NCI-H1105 treated with DMSO at 0.1 percent for 48 hours (cell line): ENCODE results near the gene CAPN9.

Experiments
- DNase-seq: peaks from one replicate; lab custom pipeline; 2025; lab: John Stamatoyannopoulos, UW

Gene CAPN9

DNA sequence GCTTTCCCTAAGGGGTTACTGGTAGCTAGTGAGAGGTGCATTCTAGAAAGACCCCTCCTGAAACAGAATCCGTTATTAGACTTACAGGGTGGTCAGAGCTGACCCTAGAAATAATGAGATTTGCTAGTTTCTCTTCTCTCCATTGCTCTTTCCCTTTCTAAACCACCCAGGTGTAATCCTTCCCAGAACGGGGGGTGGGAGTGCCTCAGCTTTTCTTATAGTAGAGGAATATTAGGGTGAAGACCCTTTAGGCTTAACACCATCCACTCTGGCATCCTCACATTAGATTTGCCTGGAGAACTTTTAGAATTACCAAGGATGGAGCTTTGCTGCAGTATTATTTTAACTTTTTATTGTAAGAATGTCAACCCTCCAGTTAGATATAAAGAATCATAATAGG is 49.4 kb downstream of the CAPN9 start:
- no peak for DNase-seq

DNA sequence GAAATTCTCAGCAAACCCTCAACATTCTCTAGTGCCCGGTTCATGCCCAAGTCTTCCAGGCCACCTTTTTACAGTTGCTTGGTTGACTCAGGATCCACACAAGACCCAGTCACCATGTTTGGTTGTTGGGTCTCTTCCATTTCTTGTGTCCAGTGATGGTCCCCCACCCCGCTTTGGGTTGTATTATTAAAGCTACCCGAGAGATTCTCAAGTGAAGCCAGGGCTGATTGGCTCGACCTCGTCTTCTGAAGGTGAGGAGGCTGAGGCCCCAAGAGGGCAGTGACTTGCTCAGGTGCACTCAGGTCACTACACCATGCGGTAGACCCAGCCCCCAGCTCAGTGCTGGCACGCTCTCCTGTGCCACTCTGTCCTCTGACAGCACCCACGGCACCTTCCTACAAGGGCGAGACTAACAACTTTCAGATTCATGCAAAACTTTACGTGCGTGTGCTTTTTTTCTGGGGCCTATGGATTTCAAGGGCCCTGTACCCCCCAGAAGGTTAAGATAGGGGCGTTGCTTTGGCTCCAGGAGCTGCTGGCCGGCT is 50.3 kb downstream of the CAPN9 start:
- no peak for DNase-seq

DNA sequence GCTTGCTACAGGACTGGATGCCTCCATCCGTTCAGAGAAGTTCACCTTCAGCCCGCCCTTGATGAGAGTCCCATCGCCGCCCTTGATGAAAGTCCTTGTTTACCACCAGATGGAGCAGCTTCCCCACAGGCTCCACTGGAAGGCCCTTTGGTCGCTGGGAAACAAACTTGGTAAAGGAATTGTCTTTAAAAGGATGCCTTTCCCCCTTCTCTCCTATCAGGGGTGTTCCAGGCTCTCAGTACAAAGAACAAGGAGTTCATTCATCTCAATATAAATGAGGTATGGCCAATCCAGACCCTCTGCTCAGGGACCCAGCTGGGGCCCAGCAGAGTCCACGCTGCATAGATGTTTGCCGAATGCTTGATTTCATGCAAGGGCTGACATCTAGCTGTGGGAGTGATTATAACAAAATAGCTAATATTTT is 50.8 kb downstream of the CAPN9 start:
- DNase-seq = no peak

DNA sequence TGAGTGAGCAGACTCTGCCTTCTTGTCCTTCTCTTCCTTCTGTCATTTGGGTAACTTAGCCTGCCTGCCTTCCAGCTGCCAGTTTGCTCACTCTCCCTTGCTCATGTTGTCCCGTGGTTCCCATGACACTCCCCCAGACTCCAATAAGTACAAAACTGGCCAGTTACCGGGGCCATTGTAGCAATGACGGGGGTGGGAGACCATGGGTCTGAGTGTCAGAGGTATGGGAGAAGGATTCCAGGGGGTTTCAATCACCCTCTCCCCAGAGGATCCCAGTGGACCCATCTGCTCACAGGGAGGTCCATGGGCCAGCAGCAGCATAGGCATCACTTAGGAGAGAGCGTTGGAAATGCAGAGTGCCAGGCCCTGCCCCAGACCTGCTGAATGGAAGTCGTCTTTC is 51.3 kb downstream of the CAPN9 start:
- no peak for DNase-seq

DNA sequence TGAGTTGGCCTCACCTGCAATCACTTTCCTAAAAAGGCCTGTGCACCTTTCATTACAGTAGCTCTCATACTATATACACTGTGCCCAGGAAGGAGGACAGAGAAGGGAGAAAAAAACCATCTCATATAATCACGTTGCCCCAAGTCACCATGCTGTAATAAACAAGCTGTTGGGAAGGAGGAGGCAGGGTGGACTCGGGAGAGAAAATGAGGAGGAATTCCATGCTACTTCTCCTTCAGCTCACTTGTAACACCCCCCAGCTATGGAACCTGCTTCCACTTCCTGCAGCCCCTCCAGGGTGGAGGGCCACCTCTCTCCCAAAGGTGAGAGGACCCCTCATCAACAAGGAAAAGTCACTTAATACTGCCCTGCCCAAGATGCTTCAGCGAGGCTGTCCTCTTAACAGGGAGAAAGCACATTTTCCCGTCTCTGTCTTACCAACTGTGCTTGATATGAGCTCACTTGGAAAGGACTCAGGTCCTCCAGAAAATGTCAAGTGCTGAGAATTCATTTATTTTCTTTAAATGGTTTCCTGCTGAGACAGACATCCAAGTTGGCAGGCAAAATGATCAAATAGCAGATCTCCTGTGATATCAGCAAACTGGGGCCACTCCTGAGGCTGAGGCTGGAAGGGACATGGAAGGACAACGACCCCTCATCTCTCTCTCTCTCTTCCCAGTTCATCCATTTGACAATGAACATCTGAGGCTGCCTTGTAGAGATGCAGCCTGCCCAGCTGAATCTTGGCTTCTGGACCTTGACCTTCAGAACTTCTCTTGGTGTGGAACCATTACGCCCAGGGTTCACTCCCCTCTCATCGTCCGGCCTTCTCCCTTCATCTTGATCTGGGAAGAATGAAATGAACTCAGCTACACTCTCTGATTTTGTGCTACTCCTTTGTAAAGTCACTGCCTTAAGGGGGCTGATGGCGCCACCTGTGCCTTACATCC is 54.0 kb downstream of the CAPN9 start:
- DNase-seq = no peak

DNA sequence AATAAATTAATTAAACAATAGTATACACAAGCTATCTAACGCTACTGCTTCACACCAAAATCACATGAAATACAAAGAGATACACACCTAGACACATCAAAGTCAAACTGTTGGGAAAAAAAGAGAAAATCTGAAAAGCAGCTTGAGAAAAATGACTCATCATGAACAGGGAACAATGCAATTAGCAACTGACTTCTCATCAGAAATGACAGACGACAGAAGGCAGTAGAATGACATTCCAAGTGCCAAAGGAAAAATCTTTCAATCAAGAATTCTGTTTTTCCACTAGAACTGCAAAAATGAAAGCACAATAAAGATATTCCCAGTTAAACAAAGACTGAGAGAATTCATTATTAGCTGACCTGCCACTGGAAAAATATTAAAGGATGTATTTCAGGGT is 57.2 kb downstream of the CAPN9 start:
- DNase-seq = no peak

DNA sequence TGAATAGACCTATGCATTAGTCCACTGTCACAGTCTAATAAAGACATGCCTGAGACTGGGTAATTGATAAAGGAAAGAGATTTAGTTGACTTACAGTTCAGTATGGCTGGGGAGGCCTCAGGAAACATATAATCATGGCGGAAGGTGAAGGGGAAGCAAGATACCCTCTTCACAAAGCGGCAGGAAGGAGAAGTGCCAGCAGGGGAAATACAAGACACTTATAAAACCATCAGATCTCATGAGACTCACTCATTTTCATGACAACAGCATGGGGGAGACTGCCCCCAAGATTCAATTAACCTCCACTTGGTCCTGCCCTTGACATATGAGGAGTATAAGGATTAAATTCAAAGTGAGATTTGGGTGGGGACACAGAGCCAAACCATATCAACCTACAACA is 59.4 kb downstream of the CAPN9 start:
- DNase-seq = no peak

DNA sequence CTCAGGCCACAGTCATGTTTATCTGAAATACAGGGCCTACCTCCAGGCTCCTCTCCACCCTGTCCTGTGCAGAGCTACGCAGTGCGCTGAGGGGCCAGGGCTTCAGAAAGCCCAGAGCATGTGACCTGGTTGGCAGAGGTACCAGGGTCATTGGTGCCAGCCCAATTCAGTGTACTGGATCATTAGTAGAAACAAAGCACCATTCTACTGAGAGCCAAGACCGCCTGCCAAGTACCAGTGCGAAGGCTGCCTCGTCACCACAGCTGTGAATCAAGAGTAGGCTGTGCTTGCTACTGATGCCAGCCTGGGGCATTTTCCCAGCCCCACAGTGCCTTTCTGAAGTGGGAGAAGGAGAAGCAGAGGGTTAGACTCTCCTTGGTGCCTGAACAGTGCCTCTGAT is 59.8 kb downstream of the CAPN9 start:
- no peak for DNase-seq

DNA sequence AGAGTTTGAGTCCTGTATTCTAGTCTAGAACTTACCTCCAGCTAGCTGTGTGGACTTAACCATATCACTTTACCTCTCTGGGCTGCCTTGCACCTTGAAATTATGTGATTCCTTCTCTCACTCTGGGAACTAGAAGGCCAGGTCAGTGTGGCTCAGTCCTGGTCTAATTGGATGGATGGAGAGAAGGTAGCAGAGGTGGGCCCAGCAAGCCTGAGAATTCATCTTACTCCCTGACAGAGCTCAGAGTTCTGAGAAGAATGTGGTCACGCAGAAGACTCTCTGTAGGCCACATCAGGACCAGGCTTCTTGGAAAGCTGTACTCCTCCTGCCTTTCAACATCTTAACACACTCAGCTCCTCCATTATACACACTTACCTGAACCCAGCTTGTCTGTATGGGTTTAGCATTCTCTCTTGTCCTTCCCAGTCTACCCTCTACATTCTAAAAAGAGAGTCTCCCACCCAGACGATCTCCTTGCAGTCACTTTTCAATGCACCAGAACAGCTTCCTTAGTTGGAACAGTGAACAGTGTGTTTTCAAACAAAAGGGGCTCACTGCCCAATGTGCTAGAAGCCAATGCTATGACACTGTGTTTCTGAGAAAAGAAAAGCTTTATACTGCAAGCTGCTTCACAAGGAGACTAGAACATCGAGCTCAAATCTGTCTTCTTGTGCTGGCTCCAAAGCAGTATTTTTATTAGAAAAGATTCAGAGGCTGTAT is 60.5 kb downstream of the CAPN9 start:
- DNase-seq = no peak

DNA sequence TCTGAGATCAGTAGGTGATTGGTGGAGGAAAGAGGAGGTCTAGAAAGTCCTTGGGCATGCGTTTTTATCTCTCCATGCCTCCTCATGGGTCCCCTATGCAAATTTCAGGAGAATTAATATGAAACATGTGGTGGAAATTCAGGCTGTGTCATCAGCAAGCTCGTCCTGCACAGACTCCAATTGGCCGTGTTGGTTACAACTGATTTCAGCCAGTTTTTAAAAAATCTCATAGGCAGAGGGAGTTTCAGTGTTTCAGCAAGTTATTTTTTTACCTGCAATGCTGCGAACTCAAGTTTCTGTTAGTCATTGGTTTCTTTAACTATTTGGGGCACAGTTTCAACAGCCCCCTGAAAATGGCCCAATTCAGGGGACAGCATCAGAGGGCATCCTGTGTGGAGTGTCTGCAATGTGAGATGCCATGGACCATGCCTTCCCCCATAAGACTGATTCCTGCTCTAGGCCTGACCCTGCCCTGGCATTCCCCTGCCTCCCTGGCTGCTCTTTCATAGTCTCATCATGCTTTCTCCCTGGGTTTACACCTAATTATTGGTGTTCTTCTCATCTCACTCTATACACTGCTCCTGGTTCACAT is 61.2 kb downstream of the CAPN9 start:
- DNase-seq = no peak

DNA sequence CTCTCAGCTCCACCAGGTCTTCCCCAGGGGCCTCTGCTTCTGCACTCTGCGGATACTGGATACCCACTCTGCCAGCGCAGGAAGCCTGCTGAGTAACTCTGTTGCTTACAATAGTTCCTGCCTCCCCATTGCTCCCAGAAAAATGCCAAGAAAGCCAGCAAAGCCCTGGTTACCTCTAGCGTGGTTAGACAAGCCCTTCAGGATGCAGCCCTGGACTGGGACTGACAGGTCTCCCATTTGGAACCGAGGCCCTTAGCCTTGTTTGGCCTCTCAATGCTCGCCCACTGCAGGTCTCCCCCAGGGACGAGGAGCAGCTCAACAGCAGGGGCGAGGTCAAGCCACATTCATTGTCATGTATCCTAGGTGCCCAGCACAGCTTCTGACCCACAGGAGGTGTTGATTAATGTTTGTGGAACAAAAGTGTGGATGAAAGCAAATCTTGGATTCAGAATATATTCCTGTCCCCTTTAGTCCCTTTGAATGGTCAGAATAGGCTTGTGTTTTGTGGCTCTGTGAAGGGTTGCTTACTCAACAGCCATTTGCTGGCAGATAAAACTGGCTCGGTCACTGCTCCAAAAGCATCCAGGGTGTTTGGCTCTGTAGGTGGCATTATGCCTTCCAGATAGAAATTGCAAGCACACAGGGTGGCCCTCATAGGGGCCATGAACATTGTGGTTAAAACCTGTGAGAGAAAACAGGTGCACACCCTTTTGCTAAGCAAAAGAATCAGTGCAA is 62.2 kb downstream of the CAPN9 start:
- DNase-seq = no peak

DNA sequence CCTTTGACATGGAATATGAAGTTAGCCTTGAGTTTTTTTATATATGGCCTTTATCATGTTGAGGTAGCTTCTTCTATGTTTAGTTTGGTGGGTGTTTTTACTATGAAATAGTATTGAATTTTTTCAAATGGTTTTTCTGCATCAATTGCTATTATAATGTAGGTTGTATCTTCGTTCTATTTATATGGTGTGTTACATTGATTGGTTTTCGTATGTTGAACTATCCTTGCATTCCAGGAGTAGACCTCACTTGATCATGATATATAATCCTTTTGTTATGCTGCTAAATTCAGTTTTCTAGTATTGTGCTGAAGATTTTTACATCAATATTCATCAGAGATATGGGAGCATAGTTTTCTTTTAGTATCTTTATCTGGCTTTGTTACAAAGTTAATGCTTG is 65.4 kb downstream of the CAPN9 start:
- DNase-seq = no peak

DNA sequence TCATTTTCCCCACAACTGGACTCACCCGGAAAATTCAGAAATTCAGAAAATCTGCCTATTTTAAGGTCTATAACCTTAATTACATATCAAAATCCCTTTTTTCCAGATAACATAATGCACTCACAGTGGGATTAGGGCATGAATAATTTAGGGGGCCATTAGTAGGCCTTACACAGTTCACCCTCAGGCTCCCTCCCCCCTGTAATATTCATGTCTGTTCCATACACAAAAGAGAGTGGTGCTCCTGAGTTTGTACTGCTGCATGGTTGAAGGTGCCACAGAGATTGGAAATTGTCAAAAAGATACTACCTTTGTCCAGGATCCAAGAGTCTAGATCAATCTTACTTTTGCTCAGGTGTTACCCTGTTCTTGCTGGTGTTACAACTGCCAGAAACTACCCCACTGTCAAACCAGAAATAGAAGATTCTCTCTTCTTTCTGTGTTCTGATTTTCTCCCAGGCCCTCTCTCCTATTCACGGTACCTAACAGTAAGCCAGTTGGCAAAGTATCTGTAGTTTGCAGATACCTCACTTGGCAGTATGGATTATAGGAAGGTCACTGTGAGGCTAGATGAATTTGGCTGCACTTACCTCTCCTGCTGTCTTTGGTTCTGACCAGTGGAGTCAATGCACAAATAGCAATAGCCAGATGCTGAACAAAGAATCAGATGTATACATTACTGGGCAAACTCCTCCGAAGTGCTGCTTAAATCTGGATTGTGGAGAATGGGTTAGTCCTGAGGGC is 67.9 kb downstream of the CAPN9 start:
- no peak for DNase-seq

DNA sequence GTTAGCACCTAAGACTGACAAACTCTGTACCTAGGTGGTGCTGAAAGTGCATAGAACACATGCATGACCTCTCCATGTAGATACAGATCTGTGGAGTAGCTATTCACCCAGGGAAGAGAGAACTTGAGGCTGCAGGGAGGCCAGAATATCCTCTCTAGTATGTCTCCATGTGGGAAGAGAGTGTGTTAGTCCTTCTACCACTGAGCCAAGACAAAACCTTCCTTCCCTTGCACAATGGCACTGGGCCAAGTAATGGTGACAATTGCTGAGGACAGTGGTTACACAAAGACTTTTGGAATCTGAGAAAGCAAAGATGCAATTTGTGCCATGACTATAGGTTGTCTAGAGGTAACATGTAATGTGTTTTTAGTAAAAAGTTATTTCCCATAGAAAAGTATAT is 68.8 kb downstream of the CAPN9 start:
- DNase-seq = no peak

DNA sequence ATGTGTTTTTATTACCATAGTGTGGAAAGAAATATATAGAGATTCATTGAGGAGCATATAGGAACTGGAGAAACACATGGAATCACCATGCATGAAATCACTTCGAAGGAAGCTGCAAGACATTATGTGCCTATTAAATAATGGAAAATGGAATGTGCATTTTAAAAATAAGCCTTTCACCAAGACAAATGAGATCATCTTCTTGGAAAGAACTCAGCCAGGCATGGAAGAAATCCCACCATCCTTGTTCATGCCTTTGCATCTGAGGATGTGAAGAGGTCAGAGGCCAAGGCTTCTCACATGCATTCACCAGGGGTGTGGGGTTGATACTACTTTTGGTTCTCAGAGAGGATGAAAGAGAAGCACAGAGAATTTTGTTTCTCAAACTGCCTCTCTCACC is 71.2 kb downstream of the CAPN9 start:
- no peak for DNase-seq

DNA sequence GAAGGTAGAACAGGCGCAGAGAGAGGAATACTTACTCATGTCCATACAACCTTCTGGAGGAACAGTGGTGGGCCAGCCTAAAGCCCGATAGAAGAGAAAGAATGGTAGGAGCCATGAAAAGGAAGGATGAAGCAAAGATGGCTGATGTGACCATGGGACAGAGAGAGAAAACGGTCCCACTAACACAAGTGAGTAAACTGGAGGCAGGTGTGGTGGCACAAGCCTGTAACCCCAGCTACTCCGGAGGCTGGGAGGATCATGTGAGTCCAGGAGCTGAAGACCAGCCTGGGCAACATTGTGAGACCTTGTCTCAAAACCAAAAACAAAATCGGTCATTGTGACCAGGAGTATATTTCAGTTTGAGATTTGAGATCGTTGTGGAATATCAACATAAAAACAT is 71.7 kb downstream of the CAPN9 start:
- DNase-seq = no peak

DNA sequence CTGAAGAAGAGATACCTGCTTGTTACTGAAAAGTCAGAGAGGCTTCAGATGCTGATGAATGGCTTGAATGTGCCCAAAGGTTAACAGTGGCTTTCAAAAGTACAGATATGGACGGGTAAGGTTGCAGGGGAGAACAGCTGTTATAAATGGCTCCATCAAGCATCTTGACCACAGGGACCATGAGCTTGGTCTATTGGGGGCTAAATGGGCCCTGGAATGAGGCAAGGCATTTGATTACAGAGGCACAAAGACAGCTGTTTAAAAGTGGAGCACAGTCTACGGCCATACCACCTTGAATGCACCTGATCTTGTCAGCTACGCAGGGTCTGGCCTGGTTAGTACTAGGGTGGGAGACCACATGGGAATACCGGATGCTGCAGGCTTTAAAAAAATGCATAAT is 72.8 kb downstream of the CAPN9 start:
- DNase-seq = no peak

DNA sequence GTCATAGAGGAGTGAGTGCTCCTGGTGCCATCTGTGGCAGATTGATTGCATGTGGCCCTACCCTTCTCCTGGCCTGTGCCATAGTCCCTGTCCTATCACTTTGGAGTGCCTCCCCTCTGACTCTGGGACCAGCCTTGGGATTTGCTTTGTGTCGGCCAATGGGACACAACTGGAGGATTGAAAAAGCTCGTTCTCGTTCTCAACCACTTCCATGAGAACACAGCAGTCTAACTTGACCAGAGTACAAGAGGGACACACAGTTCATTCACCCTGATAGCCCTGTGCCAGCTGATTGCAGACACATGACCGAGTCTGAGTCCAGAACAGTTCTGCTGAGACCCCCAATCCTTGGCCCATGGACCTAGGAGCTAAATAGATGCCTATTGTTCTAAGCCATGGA is 73.4 kb downstream of the CAPN9 start:
- no peak for DNase-seq

DNA sequence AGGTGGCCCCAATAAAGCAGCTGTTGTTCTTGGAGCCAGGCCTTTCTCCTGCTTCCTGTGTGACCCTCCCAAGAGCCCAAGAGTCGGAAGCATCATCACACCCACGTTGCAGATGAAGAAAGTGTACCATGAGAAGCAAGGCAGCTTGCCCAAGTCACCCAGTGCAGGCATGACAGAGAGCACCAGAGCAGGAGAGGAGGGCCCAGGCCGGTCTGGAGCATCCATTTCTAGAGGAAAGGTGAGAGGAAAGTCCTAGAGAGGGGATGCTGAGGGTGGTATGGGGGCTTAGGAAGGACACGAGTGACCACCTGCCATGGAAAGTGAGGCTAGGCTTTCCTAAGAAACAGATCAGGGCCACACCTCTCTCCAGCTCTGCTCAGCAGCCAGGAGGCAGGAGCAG is 74.2 kb downstream of the CAPN9 start:
- no peak for DNase-seq

DNA sequence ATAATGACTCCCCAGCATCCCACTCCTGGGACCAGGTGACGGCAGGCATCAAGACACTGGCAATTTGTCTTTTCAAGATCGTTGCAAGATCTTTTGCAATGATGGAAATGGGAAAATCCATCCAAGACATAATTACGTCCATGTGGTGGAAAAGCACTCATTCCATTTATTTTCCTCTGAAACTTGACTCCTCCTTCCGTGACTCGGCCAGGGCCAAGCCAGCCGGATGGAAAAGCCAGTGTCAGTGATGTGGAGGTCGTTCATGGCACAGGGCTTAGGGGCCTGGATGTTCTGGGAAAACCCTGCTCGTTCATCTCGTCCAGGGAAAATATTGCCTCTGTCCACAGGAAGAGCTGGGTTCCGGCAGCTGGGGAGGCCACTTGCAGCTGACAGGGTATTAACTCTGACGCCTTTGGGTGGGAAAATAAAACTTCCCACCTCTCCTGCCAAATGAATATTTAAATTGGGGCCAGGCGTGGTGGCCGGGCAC is 74.9 kb downstream of the CAPN9 start:
- DNase-seq = no peak

DNA sequence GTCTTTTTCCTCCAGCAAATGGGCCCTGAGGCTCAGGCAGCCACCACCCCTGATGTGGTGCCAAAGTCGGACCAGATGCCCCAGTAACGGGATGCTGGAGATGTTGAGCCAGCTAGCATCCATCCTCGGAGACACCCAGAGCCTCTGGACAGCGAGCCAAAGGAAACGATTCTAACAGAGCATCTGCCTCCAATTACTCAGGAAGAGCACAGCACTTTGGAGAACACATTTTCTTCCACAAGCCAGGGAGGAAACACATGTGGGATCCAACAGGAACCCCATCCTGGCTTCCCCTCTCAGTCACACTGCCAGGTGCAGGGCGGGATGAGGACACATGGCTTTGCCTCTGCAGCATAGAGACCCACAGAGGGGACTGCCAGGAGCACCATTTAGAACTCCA is 76.2 kb downstream of the CAPN9 start:
- DNase-seq = no peak
